ENCODE data around the gene LRTM2.

- TF ChIP-seq TAF1 (IDR thresholded peaks at IDR 0.05; ENCODE audit: borderline replicate concordance, insufficient read depth, low read length) (no peak), REST (IDR thresholded peaks at IDR 0.05; ENCODE audit: insufficient read depth in 1 of 2, low read depth in 2 of 2, low read length in 2 of 2) (no peak), POLR2AphosphoS5 (IDR thresholded peaks at IDR 0.05; ENCODE audit: low read depth, low read length) (no peak), SIN3A (IDR thresholded peaks at IDR 0.05; ENCODE audit: borderline replicate concordance, insufficient read depth, low read length) (no peak), FOXP2 (optimal IDR thresholded peaks at IDR 0.05; ENCODE audit: borderline replicate concordance, extremely low read depth, extremely low read length, insufficient read depth) (no peak)
These were observed 16.0 kb downstream of the LRTM2 start for GRCh38 chr12:1836241-1836803.

Measured in PFSK-1 (cell line).